Thyroid gland (tissue), 4 donors: ENCODE data around the gene ERICH6B.

ENCODE experiments used
- POLR2A ChIP-seq, 2 donors: fragments of 450-650 bp; IDR thresholded peaks; one replicate each; pipeline ENCODE4 v1.6.1; 2017; ENCODE audit warnings: antibody characterized with exemption in 2 of 2, mild to moderate bottlenecking in 2 of 2, moderate library complexity in 1 of 2
- TF ChIP-seq, protein P1 (sequence below), 6 experiments: fragments of 200-600 bp in 3 of 6; fragments of 450-650 bp in 3 of 6; sonication (generic) in 3 of 6; IDR thresholded peaks; one replicate each; pipeline ENCODE4 v1.5.1; 2016 to 2019; ENCODE audit warnings: antibody characterized with exemption in 6 of 6, mild to moderate bottlenecking in 2 of 6, inconsistent platforms in 1 of 6, moderate library complexity in 1 of 6

- TF ChIP-seq, protein P1, sequence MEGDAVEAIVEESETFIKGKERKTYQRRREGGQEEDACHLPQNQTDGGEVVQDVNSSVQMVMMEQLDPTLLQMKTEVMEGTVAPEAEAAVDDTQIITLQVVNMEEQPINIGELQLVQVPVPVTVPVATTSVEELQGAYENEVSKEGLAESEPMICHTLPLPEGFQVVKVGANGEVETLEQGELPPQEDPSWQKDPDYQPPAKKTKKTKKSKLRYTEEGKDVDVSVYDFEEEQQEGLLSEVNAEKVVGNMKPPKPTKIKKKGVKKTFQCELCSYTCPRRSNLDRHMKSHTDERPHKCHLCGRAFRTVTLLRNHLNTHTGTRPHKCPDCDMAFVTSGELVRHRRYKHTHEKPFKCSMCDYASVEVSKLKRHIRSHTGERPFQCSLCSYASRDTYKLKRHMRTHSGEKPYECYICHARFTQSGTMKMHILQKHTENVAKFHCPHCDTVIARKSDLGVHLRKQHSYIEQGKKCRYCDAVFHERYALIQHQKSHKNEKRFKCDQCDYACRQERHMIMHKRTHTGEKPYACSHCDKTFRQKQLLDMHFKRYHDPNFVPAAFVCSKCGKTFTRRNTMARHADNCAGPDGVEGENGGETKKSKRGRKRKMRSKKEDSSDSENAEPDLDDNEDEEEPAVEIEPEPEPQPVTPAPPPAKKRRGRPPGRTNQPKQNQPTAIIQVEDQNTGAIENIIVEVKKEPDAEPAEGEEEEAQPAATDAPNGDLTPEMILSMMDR (IDR thresholded peaks at IDR 0.05): no peak
- no peak for TF ChIP-seq POLR2A (IDR thresholded peaks at IDR 0.05)
Measured at GRCh38 chr13:45527699-45528462, 87.7 kb downstream of the ERICH6B start.
